SK-N-SH (cell line): Measurements from ENCODE around the gene KSR2.

ENCODE experiments used
- CHD2 ChIP-seq: fragments of 150-350 bp; IDR thresholded peaks from 2 replicates; pipeline ENCODE4 v1.6.1; 2018; ENCODE audit warnings: low read length; ENCODE audit not compliant: partially characterized antibody
- EP300 ChIP-seq, 2 experiments: IDR thresholded peaks; 2 replicates each; pipeline versions ENCODE4 v1.4.0 to v1.6.1; 2012; ENCODE audit warnings: borderline replicate concordance in 1 of 2, low read depth in 1 of 2, low read length in 1 of 2
- GABPA ChIP-seq: IDR thresholded peaks from 2 replicates; pipeline ENCODE4 v1.4.0; 2012; ENCODE audit warnings: low read depth, mild to moderate bottlenecking
- JUND ChIP-seq: IDR thresholded peaks from 2 replicates; pipeline ENCODE4 v1.4.0; 2012
- POLR2AphosphoS5 ChIP-seq: IDR thresholded peaks from 2 replicates; pipeline ENCODE4 v1.6.1; 2012; ENCODE audit warnings: low read depth, low read length
- RFX5 ChIP-seq: IDR thresholded peaks from 2 replicates; pipeline ENCODE4 v1.6.1; 2012; ENCODE audit warnings: mild to moderate bottlenecking, improper control_type of control experiment, low read length
- TF ChIP-seq, protein P1 (sequence below): IDR thresholded peaks from 2 replicates; pipeline ENCODE4 v1.4.0; 2012; ENCODE audit warnings: low read depth, borderline replicate concordance
- TF ChIP-seq, protein P2 (sequence below): fragments of 200-600 bp; sonication (generic); IDR thresholded peaks from 2 replicates; pipeline ENCODE4 v1.6.1; 2017; ENCODE audit warnings: antibody characterized with exemption, mild to moderate bottlenecking, moderate library complexity

DNA sequence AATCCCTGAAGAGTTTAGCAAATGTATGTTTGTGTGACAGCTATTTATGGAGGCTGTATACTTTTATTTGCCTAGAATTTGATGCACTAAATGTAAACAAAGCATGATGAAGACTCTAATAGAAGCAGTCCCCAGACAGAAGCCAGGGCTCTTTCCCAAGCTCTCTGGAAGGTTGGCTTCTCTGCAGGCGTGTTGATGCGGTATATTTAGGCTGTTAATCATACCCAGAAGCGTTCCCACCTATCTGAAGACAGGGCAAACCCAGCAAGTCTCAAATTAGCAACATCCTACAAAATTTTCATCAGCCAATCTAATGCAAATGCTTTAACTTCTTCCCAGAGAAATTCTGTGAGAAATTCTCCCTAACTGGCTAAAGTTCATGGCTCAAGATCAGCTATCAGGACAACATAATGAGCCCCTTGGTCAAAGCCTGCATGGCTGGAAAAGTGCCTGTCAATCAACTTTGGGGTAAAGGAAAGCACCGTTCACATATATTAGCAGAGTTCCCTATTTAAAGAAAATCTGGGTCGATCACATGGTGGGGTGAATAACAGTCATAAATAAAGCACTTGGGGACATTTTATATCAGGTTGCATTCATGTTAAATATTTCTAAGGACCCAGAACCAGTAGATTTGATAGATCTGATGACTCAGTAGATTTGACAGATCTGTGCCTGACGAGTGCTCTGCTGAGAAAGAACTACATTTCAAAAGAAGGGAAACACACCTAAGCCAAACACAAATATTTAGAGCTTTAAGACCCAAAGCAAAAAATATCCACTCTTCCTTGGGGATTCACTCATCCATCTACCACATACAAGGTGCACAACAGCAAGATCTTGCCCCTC is 46.6 kb downstream of the KSR2 start:
- TF ChIP-seq, protein P1, sequence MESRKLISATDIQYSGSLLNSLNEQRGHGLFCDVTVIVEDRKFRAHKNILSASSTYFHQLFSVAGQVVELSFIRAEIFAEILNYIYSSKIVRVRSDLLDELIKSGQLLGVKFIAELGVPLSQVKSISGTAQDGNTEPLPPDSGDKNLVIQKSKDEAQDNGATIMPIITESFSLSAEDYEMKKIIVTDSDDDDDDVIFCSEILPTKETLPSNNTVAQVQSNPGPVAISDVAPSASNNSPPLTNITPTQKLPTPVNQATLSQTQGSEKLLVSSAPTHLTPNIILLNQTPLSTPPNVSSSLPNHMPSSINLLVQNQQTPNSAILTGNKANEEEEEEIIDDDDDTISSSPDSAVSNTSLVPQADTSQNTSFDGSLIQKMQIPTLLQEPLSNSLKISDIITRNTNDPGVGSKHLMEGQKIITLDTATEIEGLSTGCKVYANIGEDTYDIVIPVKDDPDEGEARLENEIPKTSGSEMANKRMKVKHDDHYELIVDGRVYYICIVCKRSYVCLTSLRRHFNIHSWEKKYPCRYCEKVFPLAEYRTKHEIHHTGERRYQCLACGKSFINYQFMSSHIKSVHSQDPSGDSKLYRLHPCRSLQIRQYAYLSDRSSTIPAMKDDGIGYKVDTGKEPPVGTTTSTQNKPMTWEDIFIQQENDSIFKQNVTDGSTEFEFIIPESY: no peak
- TF ChIP-seq, protein P2, sequence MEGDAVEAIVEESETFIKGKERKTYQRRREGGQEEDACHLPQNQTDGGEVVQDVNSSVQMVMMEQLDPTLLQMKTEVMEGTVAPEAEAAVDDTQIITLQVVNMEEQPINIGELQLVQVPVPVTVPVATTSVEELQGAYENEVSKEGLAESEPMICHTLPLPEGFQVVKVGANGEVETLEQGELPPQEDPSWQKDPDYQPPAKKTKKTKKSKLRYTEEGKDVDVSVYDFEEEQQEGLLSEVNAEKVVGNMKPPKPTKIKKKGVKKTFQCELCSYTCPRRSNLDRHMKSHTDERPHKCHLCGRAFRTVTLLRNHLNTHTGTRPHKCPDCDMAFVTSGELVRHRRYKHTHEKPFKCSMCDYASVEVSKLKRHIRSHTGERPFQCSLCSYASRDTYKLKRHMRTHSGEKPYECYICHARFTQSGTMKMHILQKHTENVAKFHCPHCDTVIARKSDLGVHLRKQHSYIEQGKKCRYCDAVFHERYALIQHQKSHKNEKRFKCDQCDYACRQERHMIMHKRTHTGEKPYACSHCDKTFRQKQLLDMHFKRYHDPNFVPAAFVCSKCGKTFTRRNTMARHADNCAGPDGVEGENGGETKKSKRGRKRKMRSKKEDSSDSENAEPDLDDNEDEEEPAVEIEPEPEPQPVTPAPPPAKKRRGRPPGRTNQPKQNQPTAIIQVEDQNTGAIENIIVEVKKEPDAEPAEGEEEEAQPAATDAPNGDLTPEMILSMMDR: no peak
- TF ChIP-seq JUND: no peak
- no peak for TF ChIP-seq POLR2AphosphoS5
- TF ChIP-seq RFX5: no peak
- TF ChIP-seq GABPA: no peak
- TF ChIP-seq CHD2: no peak
- no peak for TF ChIP-seq EP300 (IDR thresholded peaks at IDR 0.05; ENCODE audit: borderline replicate concordance in 1 of 2, low read depth in 1 of 2, low read length in 1 of 2)
